NK-92 treated with Interleukin-12 subunit alpha and Interleukin-12 subunit beta, amount 100 ng/mL, for 24 hours (cell line): ENCODE measurements around the gene SF3B3.
"Not testable (repeated sequence)": the region's sequence is repeated elsewhere in the genome, so short reads cannot be mapped to it uniquely, and the experiment has no call there.

Experiments used
- DNase-seq: peaks from one replicate; lab custom pipeline; 2025; lab: John Stamatoyannopoulos, UW

SF3B3 gene

GRCh38 chr16:70511833-70512232 lies 11.8 kb upstream of the SF3B3 start:
- DNase-seq: no peak

GRCh38 chr16:70512456-70512855 lies 11.2 kb upstream of the SF3B3 start:
- no peak for DNase-seq

DNA sequence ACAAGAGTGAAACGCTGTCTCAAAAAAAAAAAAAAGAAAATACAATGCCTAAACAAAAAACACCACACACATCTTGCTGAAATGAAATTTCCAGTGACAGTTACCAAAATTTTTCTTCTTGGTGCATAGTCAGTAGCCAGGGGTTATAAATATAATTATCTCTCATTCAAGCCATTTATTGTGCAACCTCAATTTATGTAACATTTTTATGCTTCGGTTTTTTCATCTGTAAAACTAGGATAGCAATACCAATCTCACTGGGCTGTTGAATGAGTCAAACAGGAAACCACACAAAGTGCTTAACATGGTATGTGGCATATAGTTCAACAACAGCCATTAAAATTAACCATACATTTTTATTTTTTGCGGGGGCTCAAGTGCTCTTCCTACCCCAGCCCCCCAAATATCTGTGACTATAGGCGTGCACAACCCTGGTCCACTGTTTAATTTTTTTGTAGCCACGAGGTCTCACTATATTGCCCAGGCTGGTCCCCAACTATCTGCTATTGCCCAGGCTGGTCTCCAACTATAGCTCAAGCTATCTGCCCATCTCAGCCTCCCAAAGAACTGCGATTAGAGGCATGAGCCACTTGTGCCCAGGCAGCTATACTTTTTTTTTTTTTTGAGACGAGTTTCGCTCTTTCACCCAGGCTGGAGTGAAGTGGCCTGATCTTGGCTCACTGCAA lies 2.9 kb upstream of the SF3B3 start:
- peak; percentile 6 for DNase-seq

DNA sequence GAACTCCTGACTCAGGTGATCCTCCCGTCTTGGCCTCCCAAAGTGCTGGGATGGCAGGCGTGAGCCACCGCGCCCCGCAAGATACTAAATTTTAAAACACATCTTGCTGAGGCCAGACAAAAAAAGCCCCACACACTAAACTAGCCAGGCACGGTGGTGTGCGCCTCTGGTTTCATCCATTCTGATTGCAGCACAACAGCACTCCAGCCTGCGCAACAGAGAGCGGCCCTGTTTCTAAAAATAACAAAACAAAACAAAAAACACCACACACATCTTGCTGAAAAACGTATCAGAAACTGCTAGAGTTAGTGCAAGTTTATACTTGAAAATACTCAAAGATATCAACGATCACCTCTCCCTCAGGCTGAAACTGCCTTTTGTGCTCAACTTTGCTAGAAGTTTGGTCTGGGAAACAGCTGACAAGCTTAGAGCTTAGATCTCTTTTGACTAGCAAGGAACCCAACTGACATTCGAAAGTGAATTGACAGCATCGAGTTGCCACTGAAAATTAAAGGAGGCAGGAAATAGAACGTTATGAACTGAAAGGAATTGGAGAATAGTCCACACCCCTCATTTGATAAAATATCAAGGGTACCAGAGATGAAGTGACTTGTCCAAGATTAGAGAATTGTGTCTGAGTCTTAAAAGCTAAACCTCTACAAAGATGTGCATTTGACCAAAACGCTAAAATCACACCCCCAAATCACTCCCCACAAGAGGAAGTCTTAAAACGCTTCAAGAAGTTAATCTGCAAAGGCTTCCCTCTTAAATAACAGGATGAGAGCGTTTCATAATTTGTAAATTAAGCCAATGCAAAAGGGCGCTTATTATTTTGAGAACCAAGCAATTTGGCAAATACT lies 1.2 kb upstream of the SF3B3 start:
- DNase-seq: no peak

GRCh38 chr16:70523076-70523742 lies 407 bp upstream of the SF3B3 start, which contains the start of gene COG4:
TSS of gene COG4 (minus strand) at chr16:70523554. CDS start at chr16:70523543, 11 bp downstream.
- peak; percentile 68 for DNase-seq

DNA sequence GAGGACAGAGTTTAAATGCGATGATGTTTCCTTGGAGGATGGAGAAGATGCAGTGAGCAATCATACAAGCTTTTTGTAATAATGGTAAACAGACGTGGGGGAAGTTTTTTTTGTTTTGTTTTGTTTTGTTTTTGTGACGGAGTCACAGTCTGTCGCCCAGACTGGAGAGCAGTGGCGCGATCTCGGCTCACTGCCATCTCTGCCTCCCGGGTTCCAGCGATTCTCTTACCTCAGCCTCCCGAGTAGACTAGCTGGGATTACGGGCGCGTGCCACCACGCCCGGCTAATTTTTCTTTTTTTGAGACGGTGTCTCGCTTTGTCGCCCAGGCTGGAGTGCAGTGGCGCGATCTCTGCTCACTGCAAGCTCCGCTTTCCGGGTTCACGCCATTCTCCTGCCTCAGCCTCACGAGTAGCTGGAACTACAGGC lies 796 bp downstream of the SF3B3 start:
- DNase-seq: not testable (repeated sequence)

DNA sequence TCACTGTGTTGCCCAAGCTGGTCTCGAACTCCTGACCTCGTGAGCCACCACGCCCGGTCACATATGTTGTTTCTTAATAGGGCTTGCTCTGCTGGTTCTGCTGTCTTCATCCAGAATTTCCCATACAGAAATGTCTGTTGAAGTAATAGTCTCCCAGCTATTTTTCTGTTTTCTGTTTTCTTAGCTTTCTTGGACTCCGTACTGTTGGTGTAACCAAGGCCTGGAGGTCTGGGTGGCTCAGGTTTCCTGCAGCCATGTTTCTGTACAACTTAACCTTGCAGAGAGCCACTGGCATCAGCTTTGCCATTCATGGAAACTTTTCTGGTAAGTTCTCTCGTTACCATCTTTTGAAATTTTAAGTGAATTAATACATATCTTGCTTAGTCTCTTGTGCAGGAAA lies 2.8 kb downstream of the SF3B3 start:
- DNase-seq: no peak

- no peak for DNase-seq
Observed at GRCh38 chr16:70527315-70527996, 3.8 kb downstream of the SF3B3 start.

DNA sequence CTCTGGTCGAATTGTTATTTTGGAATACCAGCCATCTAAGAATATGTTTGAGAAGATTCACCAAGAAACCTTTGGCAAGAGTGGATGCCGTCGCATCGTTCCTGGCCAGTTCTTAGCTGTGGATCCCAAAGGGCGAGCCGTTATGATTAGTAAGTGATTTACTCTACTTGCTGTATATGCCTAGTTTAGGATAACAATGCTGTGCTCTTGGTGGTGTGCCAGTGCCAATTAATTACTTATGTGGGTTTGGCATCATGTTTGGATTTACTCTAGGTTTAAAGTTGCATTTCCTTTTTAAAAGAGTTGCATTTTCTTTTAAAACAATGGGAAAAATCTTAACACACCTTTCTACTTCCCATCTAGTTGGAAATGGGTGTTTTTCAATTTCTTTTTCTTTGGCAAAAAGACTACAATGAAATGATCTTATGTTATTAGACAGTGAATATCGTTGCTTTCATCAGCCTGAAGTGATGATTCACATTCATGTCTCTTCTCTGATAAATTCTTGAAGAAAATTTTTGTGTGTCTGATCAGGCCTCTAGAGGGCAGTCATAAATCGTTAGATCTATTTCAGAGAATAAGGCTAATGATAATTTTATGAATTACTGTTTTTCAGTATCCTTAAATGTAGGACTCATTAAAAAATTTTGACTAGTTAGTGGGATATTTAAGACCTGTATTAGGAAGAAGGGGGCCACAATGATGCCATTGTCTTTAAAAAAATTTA lies 5.6 kb downstream of the SF3B3 start:
- DNase-seq: no peak

DNA sequence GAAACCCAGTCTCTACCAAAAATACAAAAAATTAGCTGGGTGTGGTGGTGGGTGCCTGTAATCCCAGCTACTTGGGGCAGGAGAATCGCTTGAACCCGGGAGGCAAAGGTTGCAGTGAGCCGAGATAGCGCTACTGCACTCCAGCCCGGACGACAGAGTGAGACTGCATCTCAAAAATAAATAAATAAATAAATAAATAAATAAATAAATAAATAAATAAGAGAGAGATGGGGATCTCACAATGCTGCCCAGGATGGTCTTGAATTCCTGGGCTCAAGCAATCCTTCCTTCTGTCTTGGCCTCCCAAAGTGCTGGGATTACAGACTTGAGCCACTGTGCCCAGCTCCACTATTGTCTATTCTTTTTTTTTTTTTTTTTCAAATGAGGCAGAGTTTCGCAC lies 6.3 kb downstream of the SF3B3 start:
- DNase-seq: not testable (repeated sequence)

DNA sequence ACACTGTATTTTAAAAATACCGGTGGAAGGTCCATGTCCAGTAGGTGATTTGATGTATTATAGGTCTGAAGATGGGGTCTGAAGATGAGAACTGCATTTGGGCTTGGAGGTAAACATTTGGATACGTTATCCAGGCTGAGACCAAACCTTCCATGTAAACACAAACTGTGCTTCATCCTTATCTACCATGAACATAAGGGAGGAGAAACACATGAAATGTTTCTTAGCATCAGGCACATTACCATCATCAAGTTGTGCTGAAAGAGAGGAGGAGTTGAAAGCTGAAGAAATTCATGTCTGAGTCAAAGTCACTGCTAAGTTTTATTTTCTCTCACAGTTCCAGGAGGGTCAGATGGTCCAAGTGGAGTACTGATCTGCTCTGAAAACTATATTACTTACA lies 11.4 kb downstream of the SF3B3 start:
- no peak for DNase-seq

GRCh38 chr16:70540994-70541393 lies 17.4 kb downstream of the SF3B3 start:
- DNase-seq: no peak

GRCh38 chr16:70544548-70544947 lies 20.9 kb downstream of the SF3B3 start:
- DNase-seq: no peak

- no peak for DNase-seq
Observed at GRCh38 chr16:70548936-70549335, 25.3 kb downstream of the SF3B3 start.

- no peak for DNase-seq
Observed at GRCh38 chr16:70550082-70550481, 26.5 kb downstream of the SF3B3 start.

DNA sequence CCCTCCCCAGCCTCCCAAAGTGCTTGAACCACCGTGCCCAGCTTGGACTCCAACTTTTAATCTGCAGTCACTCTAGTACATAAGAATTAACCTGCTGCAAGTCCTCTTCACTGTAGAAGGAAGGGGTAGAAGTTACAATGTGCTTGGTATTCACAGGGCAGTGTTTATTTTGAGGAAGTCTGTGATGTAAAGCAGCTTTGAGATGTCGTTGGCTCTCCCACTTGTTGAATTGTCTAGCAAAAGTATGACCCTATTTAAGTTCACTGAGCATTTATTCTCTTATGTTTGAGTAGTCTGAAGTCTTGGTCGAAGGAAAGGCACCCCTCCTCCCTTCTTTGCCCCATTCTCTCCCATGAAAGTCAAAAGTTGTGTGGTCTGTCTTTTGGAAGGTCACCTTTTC lies 28.2 kb downstream of the SF3B3 start:
- DNase-seq: no peak

DNA sequence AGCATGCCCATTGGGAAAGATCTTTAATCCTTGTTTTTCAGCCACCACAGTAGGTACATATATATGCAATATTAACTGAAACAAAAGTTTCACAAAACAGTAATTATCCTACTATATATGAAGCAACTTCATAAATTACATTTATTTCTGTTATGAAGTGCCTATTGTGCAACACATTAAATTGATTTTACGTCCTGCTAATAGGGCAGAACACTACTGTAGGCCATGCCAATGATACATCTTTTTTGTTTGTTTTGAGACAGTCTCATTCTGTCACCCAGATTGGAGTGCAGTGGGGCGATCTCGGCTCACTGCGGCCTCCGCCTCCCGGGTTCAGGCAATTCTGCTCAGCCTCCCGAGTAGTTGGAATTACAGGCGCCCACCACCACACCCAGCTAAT lies 29.1 kb downstream of the SF3B3 start:
- DNase-seq: no peak

- DNase-seq: no peak
Observed at GRCh38 chr16:70553645-70554044, 30.0 kb downstream of the SF3B3 start.

- no peak for DNase-seq
Observed at GRCh38 chr16:70556063-70556462, 32.4 kb downstream of the SF3B3 start.

- DNase-seq: no peak
Observed at GRCh38 chr16:70561623-70562022, 38.0 kb downstream of the SF3B3 start.

DNA sequence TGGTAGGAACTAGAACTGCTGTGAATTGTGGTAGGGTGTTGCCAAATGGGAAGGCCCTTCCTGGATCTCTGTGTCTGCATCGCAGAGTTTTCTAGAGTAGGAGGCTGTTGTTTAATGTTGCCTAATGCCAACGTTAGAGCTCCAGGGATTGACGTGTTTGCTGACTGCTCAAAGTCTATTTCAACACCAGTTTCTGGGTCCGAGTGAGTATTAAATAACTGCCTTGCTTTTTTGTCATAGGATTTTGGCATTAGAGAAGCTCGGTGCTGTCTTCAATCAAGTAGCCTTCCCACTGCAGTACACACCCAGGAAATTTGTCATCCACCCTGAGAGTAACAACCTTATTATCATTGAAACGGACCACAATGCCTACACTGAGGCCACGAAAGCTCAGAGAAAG lies 40.0 kb downstream of the SF3B3 start:
- no peak for DNase-seq

- DNase-seq: no peak
Observed at GRCh38 chr16:70565053-70565452, 41.4 kb downstream of the SF3B3 start.
